Common myeloid progenitor, CD34-positive (primary cell): Measurements from ENCODE around the gene NAT8.
"Not testable (repeated sequence)": the region's sequence is repeated elsewhere in the genome, so short reads cannot be mapped to it uniquely, and the experiment has no call there.

Experiments
- CTCF ChIA-PET: fragments of 350-600 bp; sonication (Branson Sonifier 250); formaldehyde crosslinking; loops from one replicate; lab custom pipeline; 2021; ENCODE audit warnings: antibody characterized with exemption; lab: Charles Lee
- POLR2A ChIA-PET: fragments of 350-600 bp; sonication (Branson Sonifier 250); formaldehyde crosslinking; loops from one replicate; lab custom pipeline; 2021; ENCODE audit warnings: antibody characterized with exemption; lab: Charles Lee
- DNase-seq, 3 donors: peaks; one replicate each; pipeline versions ENCODE4 v3.0.0 to v3.0.0-alpha.2; 2013
- H3K27ac ChIP-seq, 2 experiments: 1 replicate in 1 of 2; 2 replicates in 1 of 2; pipeline ENCODE4 v1.7.0; 2013; ENCODE audit warnings: inconsistent platforms in 2 of 2, low read length in 2 of 2, mild to moderate bottlenecking in 2 of 2, low read depth in 1 of 2, moderate library complexity in 1 of 2; ENCODE audit not compliant: severe bottlenecking in 2 of 2, insufficient read depth in 1 of 2, poor library complexity in 1 of 2
- H3K27me3 ChIP-seq, 5 experiments: replicated peaks in 2 of 5; 1 replicate in 3 of 5; 2 replicates in 2 of 5; pipeline versions ENCODE4 v1.6.1 to v1.7.0; 2013; ENCODE audit warnings: low read length in 4 of 5, mild to moderate bottlenecking in 2 of 5, moderate library complexity in 2 of 5, inconsistent platforms in 1 of 5; ENCODE audit not compliant: insufficient read depth in 5 of 5, control insufficient read depth in 4 of 5
- H3K36me3 ChIP-seq, 4 experiments: 1 replicate in 2 of 4; 2 replicates in 2 of 4; pipeline versions ENCODE4 v1.6.1 to v1.7.0; 2013; ENCODE audit warnings: low read length in 3 of 4, control low read depth in 1 of 4, mild to moderate bottlenecking in 1 of 4; ENCODE audit not compliant: control insufficient read depth in 4 of 4, insufficient read depth in 4 of 4
- H3K4me1 ChIP-seq, 4 experiments: 1 replicate in 3 of 4; 2 replicates in 1 of 4; pipeline versions ENCODE4 v1.6.1 to v1.7.1; 2013; ENCODE audit warnings: low read length in 3 of 4, mild to moderate bottlenecking in 3 of 4, control low read depth in 1 of 4, inconsistent platforms in 1 of 4, moderate library complexity in 1 of 4; ENCODE audit not compliant: control insufficient read depth in 4 of 4, insufficient read depth in 4 of 4; ENCODE audit errors: control extremely low read depth in 1 of 4
- H3K4me3 ChIP-seq, 7 experiments: 1 replicate in 4 of 7; 2 replicates in 3 of 7; pipeline versions ENCODE4 v1.5.1 to v1.7.0; 2013; ENCODE audit warnings: mild to moderate bottlenecking in 7 of 7, low read length in 6 of 7, moderate library complexity in 6 of 7, inconsistent platforms in 2 of 7, low read depth in 2 of 7, control low read depth in 1 of 7; ENCODE audit not compliant: insufficient read depth in 4 of 7, control insufficient read depth in 1 of 7; ENCODE audit errors: extremely low read depth in 1 of 7
- H3K9me3 ChIP-seq, 5 experiments: 1 replicate in 4 of 5; 2 replicates in 1 of 5; pipeline versions ENCODE4 v1.6.1 to v1.7.1; 2013; ENCODE audit warnings: low read length in 4 of 5, mild to moderate bottlenecking in 2 of 5, inconsistent platforms in 1 of 5, low read depth in 1 of 5, moderate library complexity in 1 of 5; ENCODE audit not compliant: control insufficient read depth in 4 of 5, insufficient read depth in 2 of 5; ENCODE audit errors: control extremely low read depth in 1 of 5
- WGBS: methylation state at CpG from one replicate; pipeline ENCODE4 v1.1.5; 2013; ENCODE audit not compliant: insufficient coverage; 5-methylcytosine and 5-hydroxymethylcytosine counted together

Gene NAT8

GRCh38 chr2:73603099-73603588 is 39.1 kb downstream of the NAT8 start:
- H3K4me3 ChIP-seq, CTCF ChIA-PET, H3K27me3 ChIP-seq, H3K9me3 ChIP-seq, POLR2A ChIA-PET, H3K4me1 ChIP-seq, H3K27ac ChIP-seq, DNase-seq: not testable (repeated sequence)
- 96% methylated on average over 4 of the region's 4 CpGs for WGBS
- H3K36me3 ChIP-seq: peaks cover 2 to 25% (median 6%) of the 10 kb centered on the region in 4 experiments

GRCh38 chr2:73601780-73602179 is 40.4 kb downstream of the NAT8 start:
- Histone ChIP-seq H3K9me3 (no peaks in the 10 kb centered on the region), H3K27me3 (no peaks in the 10 kb centered on the region), H3K4me3 (no peak overlapping the region), H3K36me3 (peaks cover 2 to 25% (median 6%) of the 10 kb centered on the region in 4 experiments), H3K27ac (no peak overlapping the region), H3K4me1 (no peaks in the 10 kb centered on the region)
- POLR2A ChIA-PET: no interaction called here
- CTCF ChIA-PET: no interaction called here
- WGBS: 100% methylated on average over 4 of the region's 5 CpGs
- DNase-seq: no peak

GRCh38 chr2:73594251-73594650 is 48.0 kb downstream of the NAT8 start:
- Histone ChIP-seq H3K4me3 (no peak overlapping the region), H3K9me3 (peaks cover 0 to 5% (median 4%) of the 10 kb centered on the region in 5 experiments), H3K36me3 (peaks cover 0 to 4% (median 0%) of the 10 kb centered on the region in 4 experiments), H3K27ac (no peak overlapping the region), H3K4me1 (no peaks in the 10 kb centered on the region), H3K27me3 (no peaks in the 10 kb centered on the region)
- no peak for DNase-seq
- ChIA-PET POLR2A (no interaction called here), CTCF (no interaction called here)
- 100% methylated on average over 2 of the region's 2 CpGs for WGBS

- no peaks in the 10 kb centered on the region for H3K4me1 ChIP-seq
- CTCF ChIA-PET: no interaction called here
- DNase-seq: no peak
- no peak overlapping the region for H3K27ac ChIP-seq
- H3K9me3 ChIP-seq: peaks cover 0 to 5% (median 4%) of the 10 kb centered on the region in 5 experiments
- H3K4me3 ChIP-seq: no peak overlapping the region
- POLR2A ChIA-PET: no interaction called here
- WGBS: 100% methylated on average over 2 of the region's 2 CpGs
- H3K36me3 ChIP-seq: peaks cover 0 to 4% (median 0%) of the 10 kb centered on the region in 4 experiments
- H3K27me3 ChIP-seq: no peaks in the 10 kb centered on the region
Measured at GRCh38 chr2:73593680-73594079, 48.5 kb downstream of the NAT8 start.
